ENCODE data around the gene IGLL1.
"Not testable (repeated sequence)": the region's sequence is repeated elsewhere in the genome, so short reads cannot be mapped to it uniquely, and the experiment has no call there.

The IGLL1 gene

DNA sequence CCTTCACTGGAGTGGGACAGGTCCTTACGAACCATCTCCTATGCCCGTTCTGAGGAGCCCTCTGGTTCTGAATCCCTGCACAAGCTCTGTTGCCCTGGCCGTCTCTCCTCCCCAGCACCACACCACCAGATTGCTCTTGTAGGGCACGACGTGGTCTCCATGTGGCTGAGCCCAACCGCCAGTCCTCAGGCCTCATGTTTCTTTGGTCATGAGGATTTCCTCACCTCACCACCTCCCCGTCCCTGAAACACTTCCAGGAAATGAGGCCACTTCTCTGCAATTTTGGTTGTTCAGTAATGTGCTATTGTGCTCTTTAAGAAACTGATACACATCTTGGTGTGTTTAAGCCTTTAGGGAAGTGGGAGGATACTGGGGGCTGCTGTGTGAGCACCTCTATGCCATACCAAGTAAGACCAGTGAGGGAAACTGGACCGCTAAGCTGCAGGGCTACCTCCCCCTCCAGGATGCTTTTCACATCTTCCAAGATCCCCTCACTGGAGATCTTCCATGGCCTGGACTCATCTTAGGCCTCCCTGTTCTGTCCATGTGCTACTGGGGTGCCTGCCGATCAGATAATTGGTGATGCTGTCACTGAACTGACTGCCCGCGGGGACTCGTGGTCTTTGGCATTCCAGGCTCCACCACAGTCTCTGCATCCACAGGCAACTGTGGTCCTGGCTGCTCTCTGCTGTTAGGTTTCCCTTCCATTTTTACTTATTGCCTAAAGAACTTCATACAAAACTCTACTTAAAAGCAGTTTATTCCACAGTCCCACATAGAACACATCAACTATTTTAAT lies 30.1 kb upstream of the IGLL1 start:
- H4K20me1 ChIP-seq, result peaks cover 0 to 18% (median 0%) of the 10 kb centered on the region in 11 experiments; a peak in 6 of 22 replicates
- H3K9ac ChIP-seq, result no peak overlapping the region
- no peak overlapping the region for H3K4me2 ChIP-seq
- no peak overlapping the region for H3K4me3 ChIP-seq
- H3K27me3 ChIP-seq, result no peaks in the 10 kb centered on the region
- H3K27ac ChIP-seq, result no peak overlapping the region
- H3K9me3 ChIP-seq (replicated peaks in 1 of 11), result no peaks in the 10 kb centered on the region
- no peaks in the 10 kb centered on the region for H3K36me3 ChIP-seq
- peaks cover 0 to 4% (median 0%) of the 10 kb centered on the region in 10 experiments; a peak in 1 of 20 replicates for H3K4me1 ChIP-seq
- no peak for TF ChIP-seq Cebpa-rat (IDR thresholded peaks at IDR 0.05)

DNA sequence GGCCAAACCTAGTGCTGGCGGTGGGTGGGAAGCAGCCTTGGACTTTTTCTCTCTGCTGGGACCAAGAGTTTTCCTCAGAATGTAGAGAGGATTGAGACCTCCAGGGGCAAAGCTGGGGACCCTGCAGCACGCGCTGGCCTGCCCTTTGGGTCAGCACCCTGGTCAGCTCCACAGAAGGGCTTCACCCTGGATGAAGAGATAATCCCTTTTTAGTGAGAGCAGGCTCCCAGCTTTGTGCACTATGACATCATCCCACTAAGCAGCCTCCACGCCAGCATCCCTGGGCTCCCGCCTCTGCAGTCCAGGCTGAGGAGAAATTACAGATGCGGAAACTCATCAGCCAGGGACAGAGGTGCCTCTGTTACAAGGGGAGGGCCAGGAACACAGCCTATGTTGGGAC lies 28.5 kb upstream of the IGLL1 start:
- Histone ChIP-seq H3K4me1 (peaks cover 0 to 5% (median 0%) of the 10 kb centered on the region in 10 experiments; a peak in 1 of 20 replicates), H3K9me3 (replicated peaks in 1 of 11) (no peaks in the 10 kb centered on the region), H3K9ac (no peak overlapping the region), H3K27me3 (no peaks in the 10 kb centered on the region), H4K20me1 (peaks cover 0 to 18% (median 0%) of the 10 kb centered on the region in 11 experiments; a peak in 6 of 22 replicates), H3K4me3 (no peak overlapping the region), H3K4me2 (no peak overlapping the region), H3K36me3 (no peaks in the 10 kb centered on the region), H3K27ac (no peak overlapping the region)
- TF ChIP-seq Cebpa-rat (IDR thresholded peaks at IDR 0.05), result no peak

DNA sequence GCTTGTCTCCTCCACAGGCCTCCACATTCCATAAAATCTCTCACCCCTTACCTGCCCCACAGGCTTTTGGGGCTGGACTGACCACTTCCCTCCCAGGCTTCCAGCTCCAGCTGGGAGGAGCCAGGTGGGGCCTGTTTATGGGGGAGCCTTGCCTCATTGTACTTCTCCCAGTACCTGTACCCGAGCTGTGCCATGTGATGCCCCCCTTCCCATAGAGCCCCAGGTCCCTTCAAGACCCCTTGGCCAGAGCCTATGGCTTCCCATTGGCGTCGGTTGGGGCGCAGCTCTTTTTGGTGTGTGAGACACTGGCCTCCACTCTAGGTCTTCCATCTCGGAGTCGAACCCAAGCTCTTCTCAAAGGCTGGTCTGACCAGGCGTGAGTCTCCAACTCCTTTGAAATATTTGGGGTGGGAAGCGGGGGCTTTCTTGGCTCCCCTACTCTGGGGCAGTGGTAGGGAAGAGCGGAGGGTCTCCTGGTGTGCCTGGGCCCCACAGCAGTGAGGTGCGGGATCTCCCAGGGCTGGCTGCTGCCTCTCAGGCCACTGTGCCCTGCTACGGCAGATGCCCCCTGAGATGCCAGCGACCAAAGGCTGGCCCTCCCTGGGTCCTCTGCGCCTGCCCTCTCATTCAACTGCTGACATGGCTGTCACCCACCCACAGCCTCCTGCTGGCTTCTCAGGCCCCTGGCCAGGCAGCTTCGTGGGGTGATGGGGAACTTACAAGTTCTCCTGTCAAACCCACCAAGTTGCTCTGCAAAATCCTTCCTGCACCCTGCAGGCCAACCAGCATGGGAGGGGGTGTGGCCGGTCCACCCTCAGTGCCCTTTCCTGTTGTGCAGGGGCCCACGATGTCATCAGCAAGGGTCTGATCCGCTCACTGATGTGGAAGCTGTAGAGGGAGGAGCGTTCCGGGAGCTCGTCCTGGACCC lies 26.4 kb upstream of the IGLL1 start:
- Histone ChIP-seq H3K27ac (no peak overlapping the region), H3K4me3 (no peak overlapping the region), H3K36me3 (no peaks in the 10 kb centered on the region), H4K20me1 (peaks cover 0 to 18% (median 0%) of the 10 kb centered on the region in 11 experiments; a peak in 6 of 22 replicates), H3K4me1 (peaks cover 0 to 5% (median 0%) of the 10 kb centered on the region in 10 experiments; a peak in 1 of 20 replicates), H3K9me3 (replicated peaks in 1 of 11) (no peaks in the 10 kb centered on the region), H3K27me3 (no peaks in the 10 kb centered on the region), H3K4me2 (no peak overlapping the region), H3K9ac (no peak overlapping the region)
- no peak for TF ChIP-seq Cebpa-rat (IDR thresholded peaks at IDR 0.05)

DNA sequence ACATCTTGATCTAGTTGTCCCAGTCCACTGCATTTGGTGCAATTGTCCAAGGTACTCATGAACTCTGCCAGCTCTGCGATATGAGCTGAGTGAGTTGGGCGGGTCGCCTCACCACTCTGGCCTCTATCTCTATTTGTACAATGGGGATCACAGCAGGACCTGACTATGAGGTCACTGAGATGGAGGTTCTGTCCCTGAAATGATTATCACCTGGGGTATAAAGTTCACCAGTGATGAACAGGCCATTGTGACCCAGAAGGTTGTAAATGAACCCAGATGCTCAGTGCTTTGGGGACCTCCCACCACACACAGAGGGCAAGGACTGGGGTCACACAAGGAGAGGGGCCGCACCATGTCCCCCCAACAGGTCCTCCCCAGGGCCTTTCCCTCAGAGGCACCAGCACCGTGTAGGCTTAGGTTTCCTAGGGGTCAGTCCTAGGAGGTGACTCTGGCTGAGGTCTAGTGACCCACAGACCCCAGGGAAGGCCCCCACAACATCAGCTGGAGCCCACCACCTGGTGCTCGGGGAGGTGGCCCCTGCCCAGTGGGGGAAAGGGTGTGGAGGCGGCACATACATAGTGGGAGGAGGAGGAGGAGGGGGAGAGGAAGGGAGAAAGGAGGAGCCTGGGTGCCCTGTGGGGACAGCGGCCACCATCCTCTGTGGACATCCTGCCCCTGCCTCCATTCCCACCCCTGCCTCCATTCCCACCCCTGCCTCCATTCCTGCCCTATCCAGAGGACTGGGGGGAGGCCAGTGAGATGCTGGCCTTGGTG lies 25.0 kb upstream of the IGLL1 start:
- no peak overlapping the region for H3K4me3 ChIP-seq
- TF ChIP-seq Cebpa-rat (IDR thresholded peaks at IDR 0.05), result no peak
- H3K4me1 ChIP-seq, result peaks cover 0 to 5% (median 0%) of the 10 kb centered on the region in 10 experiments; a peak in 2 of 20 replicates
- no peak overlapping the region for H3K9ac ChIP-seq
- H3K27ac ChIP-seq, result no peak overlapping the region
- H3K9me3 ChIP-seq (replicated peaks in 1 of 11), result no peaks in the 10 kb centered on the region
- H3K27me3 ChIP-seq, result no peaks in the 10 kb centered on the region
- no peak overlapping the region for H3K4me2 ChIP-seq
- H3K36me3 ChIP-seq, result no peaks in the 10 kb centered on the region
- H4K20me1 ChIP-seq, result peaks cover 0 to 18% (median 0%) of the 10 kb centered on the region in 11 experiments; a peak in 6 of 22 replicates

DNA sequence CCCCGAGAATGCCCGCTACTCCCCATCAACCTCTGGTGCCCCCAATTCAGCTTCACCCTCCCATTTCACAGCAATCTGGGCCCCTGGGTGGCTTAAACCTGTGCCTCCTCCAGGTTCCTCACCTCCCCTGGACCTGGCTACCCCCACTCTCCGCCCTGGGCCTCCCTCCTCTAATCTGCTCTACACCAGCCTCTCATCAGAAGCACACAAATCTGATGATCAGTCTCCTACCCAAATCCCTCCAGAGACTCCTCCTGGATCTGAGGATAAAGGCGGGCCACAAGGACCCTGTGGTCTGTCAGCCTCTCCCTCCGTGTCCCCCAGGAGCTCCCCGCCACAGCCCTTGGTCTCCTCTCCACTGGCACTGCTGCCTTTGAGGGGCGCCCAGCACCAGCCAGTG lies 23.2 kb upstream of the IGLL1 start:
- Histone ChIP-seq H4K20me1 (peaks cover 0 to 14% (median 0%) of the 10 kb centered on the region in 11 experiments; a peak in 3 of 22 replicates), H3K4me1 (peaks cover 0 to 11% (median 0%) of the 10 kb centered on the region in 10 experiments; a peak in 2 of 20 replicates)

DNA sequence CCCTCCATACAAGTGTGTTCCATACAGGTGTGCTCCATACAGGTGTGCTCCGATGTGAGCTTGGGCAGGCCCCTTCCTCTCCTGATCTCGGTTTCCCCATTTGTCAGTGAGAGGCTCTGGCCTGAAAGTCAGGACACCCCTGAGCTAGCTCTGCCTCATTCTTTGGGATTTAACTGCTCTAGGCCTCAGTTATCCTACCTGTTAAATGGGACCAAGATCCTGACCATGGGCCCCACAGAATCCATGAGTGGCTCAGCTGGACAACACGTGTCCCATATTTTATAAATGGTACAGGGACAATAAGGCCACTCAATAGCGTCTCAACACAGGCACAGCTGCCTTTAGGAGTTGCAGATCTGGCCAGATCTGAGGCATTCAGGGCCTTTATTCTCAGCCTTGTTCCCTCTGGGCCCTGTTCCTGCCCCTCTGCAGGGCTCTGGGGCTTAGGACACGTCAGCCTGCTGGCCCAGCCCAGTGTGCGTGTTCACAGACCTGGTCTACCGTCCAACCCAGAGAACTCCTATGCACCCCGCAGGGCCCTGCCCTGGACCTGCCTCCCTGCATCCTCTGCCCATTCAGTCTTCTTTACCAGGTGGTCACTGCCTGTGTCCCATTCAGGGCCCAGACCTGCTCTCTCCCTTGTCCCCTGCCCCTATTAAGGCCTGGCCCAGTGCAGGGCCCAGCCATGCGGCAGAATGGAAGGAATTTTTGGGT lies 18.9 kb upstream of the IGLL1 start:
- no peak for TF ChIP-seq Cebpa-rat (IDR thresholded peaks at IDR 0.05)
- Histone ChIP-seq H3K9me3 (replicated peaks in 1 of 11) (peaks cover 0 to 9% (median 5%) of the 10 kb centered on the region in 11 experiments; a peak in 7 of 22 replicates), H4K20me1 (no peaks in the 10 kb centered on the region)

More for the DNA sequence above, 23.2 kb upstream of the IGLL1 start:
- no peak for TF ChIP-seq Cebpa-rat (IDR thresholded peaks at IDR 0.05)
- Histone ChIP-seq H3K9me3 (replicated peaks in 1 of 11) (no peaks in the 10 kb centered on the region), H3K27ac (no peak overlapping the region), H3K4me3 (no peak overlapping the region), H3K27me3 (no peaks in the 10 kb centered on the region), H3K9ac (no peak overlapping the region), H3K4me2 (0 out of 22 replicates have a peak overlapping the region, but pooled peaks of 1 of the 11 experiments have one; percentile 5), H3K36me3 (no peaks in the 10 kb centered on the region)

DNA sequence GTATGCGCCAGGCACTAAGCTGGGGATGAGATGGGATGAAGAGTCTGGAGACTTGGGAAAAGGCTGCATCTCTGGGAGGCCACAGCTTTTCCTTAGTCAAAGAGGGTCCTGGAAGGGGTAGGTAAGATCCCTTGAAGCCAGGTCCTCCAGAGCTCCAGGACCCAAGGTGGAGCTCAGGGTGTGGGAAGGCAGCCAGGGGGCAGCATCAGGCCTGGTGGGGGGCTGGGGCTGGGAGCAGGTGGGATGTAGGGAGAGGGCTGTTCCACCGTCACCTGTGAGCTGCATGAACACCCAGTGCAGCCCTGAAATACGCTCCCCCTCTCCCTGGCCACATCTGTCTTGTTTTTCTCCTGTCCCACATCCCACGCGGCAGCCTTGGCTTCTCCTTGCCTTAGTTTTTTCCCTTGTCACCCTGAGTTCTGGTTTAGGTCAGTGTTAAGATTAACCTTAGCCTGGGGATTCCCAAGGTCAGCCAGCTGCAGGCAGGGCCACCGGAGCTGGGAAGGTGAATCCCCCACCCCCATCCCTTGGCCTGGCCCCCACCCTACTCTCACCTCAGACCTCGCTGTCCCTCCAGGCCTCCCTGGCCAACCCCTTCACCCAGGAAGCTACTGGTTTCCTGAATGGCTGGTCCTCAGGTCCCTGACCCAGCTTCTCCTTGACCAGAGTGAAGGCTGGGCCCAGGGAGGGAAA lies 17.6 kb upstream of the IGLL1 start:
- Histone ChIP-seq H3K4me1 (peaks cover 0 to 29% (median 21%) of the 10 kb centered on the region in 10 experiments; a peak in 15 of 20 replicates), H3K9me3 (replicated peaks in 1 of 11) (peaks cover 5 to 15% (median 10%) of the 10 kb centered on the region in 11 experiments; a peak in 10 of 22 replicates)
- H3K9ac ChIP-seq, H3K27ac ChIP-seq, H3K36me3 ChIP-seq, H3K4me2 ChIP-seq, H4K20me1 ChIP-seq, H3K4me3 ChIP-seq, H3K27me3 ChIP-seq: not testable (repeated sequence)

More for the DNA sequence above, 18.9 kb upstream of the IGLL1 start:
- Histone ChIP-seq H3K27me3 (no peaks in the 10 kb centered on the region), H3K36me3 (no peaks in the 10 kb centered on the region), H3K9ac (no peak overlapping the region), H3K4me3 (no peak overlapping the region), H3K27ac (no peak overlapping the region), H3K4me2 (no peak overlapping the region), H3K4me1 (peaks cover 0 to 27% (median 17%) of the 10 kb centered on the region in 10 experiments; a peak in 15 of 20 replicates)

DNA sequence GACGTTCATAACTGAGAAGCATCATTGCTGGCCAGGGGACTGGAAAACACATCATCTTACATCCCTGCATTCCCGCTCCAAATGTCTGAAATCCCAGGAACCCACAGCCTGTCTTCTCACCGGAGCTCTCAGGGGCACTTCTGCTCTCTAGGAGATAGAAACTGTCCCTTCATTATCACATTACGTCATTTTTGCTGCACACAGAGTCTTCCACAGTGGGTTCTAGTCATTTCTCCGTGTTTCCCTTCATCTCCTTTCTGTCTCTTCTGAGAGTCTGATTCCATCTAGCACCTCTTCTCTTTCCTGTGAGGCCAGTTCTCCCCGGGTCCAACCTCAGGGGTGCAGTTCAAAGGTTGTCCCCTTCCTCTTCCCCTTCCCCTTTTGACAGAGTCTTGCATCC lies 15.8 kb upstream of the IGLL1 start:
- Histone ChIP-seq H3K4me1 (peaks cover 9 to 45% (median 37%) of the 10 kb centered on the region in 10 experiments), H3K9me3 (replicated peaks in 1 of 11) (peaks cover 5 to 15% (median 11%) of the 10 kb centered on the region in 11 experiments; a peak in 10 of 22 replicates), H3K4me2 (peak overlapping the region in 9 of 11 experiments; percentile 18 to 58 (median 38); a peak in 11 of 22 replicates)
- H4K20me1 ChIP-seq, H3K36me3 ChIP-seq, H3K27ac ChIP-seq, H3K4me3 ChIP-seq, H3K9ac ChIP-seq, H3K27me3 ChIP-seq: not testable (repeated sequence)
